Measurements from ENCODE around the gene ANKS1B. TPM values are rescaled to one million over a fixed set of nuclear protein-coding genes. Genes with fewer than 3 reads are reported as not detected.
"Not testable (repeated sequence)": the region's sequence is repeated elsewhere in the genome, so short reads cannot be mapped to it uniquely, and the experiment has no call there.

ANKS1B gene
- total RNA-seq, 1 donor from 2014 or later: 2.4 TPM

DNA sequence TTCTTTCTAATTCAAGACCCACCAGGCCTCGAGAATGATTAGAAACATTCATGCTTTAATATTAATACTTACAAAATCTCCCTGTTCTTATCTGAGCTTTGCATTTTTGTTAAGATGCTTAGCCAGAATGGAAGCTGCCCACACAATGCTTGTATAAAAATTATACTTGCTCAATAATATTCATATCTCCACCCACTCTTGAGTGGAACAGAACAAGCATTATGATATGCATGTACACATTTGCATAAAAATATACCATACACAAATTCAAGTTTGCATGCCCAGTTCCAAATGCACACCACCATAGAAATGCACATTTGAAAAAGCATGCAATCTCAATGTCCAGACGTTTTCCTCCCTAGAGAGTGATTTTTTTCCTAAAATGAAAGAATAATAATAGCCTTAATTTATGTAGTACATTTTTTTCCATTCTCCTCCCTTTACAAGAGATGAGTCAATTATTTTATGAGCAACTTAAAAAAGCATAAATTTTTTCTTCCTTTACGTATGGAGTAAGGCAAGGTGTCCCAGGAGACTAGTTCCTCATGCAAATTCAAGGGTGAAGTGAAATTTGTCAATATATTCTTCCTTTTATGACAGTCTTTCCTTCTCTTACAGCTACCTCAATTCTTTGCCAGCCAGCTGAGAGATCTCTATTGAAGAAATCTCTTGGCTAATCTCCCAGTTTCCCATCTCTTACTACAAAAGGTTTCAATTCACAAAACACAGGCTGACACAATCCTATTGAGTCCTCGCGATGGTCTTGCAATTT, 650.3 kb downstream of the ANKS1B start:
- Histone ChIP-seq H3K79me2 (ENCODE audit: insufficient read depth, low read length) (no peaks in the 10 kb centered on the region), H3K27ac (ENCODE audit: low read depth, low read length) (no peak overlapping the region)

GRCh38 chr12:99332936-99333591, 651.7 kb downstream of the ANKS1B start:
- no peaks in the 10 kb centered on the region for H3K27me3 ChIP-seq (ENCODE audit: insufficient read depth, low read length)
- no peak overlapping the region for H3K9ac ChIP-seq (ENCODE audit: low read length)
- DNase-seq (ENCODE audit: low read depth) (no peak), FAIRE-seq (no peak)
- Mint-ChIP-seq H3K9me3 (ENCODE audit: unreplicated experiment) (no peaks in the 10 kb centered on the region), H3K4me3 (ENCODE audit: unreplicated experiment) (no peak overlapping the region), H3K4me1 (ENCODE audit: low read depth, unreplicated experiment) (no peaks in the 10 kb centered on the region), H3K27ac (ENCODE audit: unreplicated experiment) (no peak overlapping the region), H3K36me3 (ENCODE audit: low read depth, unreplicated experiment) (no peaks in the 10 kb centered on the region), H3K27me3 (ENCODE audit: low read depth, unreplicated experiment) (no peaks in the 10 kb centered on the region)
- H3K9me3 ChIP-seq (ENCODE audit: insufficient read depth, low read depth, low read length): no peaks in the 10 kb centered on the region
- no peak overlapping the region for H2AFZ ChIP-seq (ENCODE audit: low read depth, low read length)
- TF ChIP-seq, protein P1, sequence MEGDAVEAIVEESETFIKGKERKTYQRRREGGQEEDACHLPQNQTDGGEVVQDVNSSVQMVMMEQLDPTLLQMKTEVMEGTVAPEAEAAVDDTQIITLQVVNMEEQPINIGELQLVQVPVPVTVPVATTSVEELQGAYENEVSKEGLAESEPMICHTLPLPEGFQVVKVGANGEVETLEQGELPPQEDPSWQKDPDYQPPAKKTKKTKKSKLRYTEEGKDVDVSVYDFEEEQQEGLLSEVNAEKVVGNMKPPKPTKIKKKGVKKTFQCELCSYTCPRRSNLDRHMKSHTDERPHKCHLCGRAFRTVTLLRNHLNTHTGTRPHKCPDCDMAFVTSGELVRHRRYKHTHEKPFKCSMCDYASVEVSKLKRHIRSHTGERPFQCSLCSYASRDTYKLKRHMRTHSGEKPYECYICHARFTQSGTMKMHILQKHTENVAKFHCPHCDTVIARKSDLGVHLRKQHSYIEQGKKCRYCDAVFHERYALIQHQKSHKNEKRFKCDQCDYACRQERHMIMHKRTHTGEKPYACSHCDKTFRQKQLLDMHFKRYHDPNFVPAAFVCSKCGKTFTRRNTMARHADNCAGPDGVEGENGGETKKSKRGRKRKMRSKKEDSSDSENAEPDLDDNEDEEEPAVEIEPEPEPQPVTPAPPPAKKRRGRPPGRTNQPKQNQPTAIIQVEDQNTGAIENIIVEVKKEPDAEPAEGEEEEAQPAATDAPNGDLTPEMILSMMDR (IDR thresholded peaks at IDR 0.05; ENCODE audit: insufficient read depth, low read depth, low read length): no peak
- TF ChIP-seq EZH2 (IDR thresholded peaks at IDR 0.05; ENCODE audit: insufficient read depth, low read length): no peak
- no peak overlapping the region for H3K27ac ChIP-seq (ENCODE audit: low read depth, low read length)
- no peaks in the 10 kb centered on the region for H3K79me2 ChIP-seq (ENCODE audit: insufficient read depth, low read length)
- H3K36me3 ChIP-seq (ENCODE audit: insufficient read depth, low read length): no peaks in the 10 kb centered on the region
- no peak overlapping the region for H3K4me3 ChIP-seq (ENCODE audit: insufficient read depth, low read depth, low read length)
- H3K4me2 ChIP-seq (ENCODE audit: low read length): no peak overlapping the region
- no peaks in the 10 kb centered on the region for H4K20me1 ChIP-seq (ENCODE audit: insufficient read depth, low read length)
- no peaks in the 10 kb centered on the region for H3K4me1 ChIP-seq (ENCODE audit: insufficient read depth, low read length)

More for the DNA sequence above, 650.3 kb downstream of the ANKS1B start:
- H3K36me3 ChIP-seq (ENCODE audit: insufficient read depth, low read length): no peaks in the 10 kb centered on the region
- Mint-ChIP-seq H3K27me3 (ENCODE audit: low read depth, unreplicated experiment) (peaks cover 6% of the 10 kb centered on the region), H3K9me3 (ENCODE audit: unreplicated experiment) (no peaks in the 10 kb centered on the region), H3K27ac (ENCODE audit: unreplicated experiment) (no peak overlapping the region), H3K4me1 (ENCODE audit: low read depth, unreplicated experiment) (no peaks in the 10 kb centered on the region), H3K4me3 (ENCODE audit: unreplicated experiment) (no peak overlapping the region), H3K36me3 (ENCODE audit: low read depth, unreplicated experiment) (no peaks in the 10 kb centered on the region)
- H2AFZ ChIP-seq (ENCODE audit: low read depth, low read length): no peak overlapping the region
- no peaks in the 10 kb centered on the region for H3K27me3 ChIP-seq (ENCODE audit: insufficient read depth, low read length)
- TF ChIP-seq EZH2 (IDR thresholded peaks at IDR 0.05; ENCODE audit: insufficient read depth, low read length): no peak
- no peak overlapping the region for H3K4me2 ChIP-seq (ENCODE audit: low read length)
- no peaks in the 10 kb centered on the region for H4K20me1 ChIP-seq (ENCODE audit: insufficient read depth, low read length)
- DNase-seq (ENCODE audit: low read depth): no peak
- no peak for FAIRE-seq
- no peaks in the 10 kb centered on the region for H3K4me1 ChIP-seq (ENCODE audit: insufficient read depth, low read length)
- no peak overlapping the region for H3K9ac ChIP-seq (ENCODE audit: low read length)
- H3K4me3 ChIP-seq (ENCODE audit: insufficient read depth, low read depth, low read length): no peak overlapping the region
- no peaks in the 10 kb centered on the region for H3K9me3 ChIP-seq (ENCODE audit: insufficient read depth, low read depth, low read length)

DNA sequence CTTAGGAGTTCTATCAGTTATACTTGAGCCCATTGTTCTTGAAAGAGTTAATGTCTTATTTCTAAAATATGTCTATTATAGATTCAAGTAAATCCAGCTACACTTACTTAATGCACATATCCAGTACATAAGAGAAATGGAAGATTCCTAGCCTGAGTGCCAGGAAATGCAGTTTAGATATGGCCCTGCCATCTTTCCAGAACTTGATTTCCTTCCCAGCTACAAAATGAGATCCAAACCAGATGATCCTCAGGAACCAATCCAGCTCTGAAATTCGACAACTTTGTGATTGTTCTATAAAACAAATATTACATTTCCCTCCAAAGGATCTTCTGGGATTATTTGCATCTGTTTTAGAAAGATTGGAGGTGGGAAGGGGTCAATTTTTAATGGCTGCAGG, 654.5 kb downstream of the ANKS1B start:
- no peaks in the 10 kb centered on the region for H4K20me1 ChIP-seq (ENCODE audit: insufficient read depth, low read length)
- no peaks in the 10 kb centered on the region for H3K9me3 Mint-ChIP-seq (ENCODE audit: unreplicated experiment)
- no peaks in the 10 kb centered on the region for H3K9me3 ChIP-seq (ENCODE audit: insufficient read depth, low read depth, low read length)
- H3K4me2 ChIP-seq (ENCODE audit: low read length): no peak overlapping the region
- H3K27me3 ChIP-seq (ENCODE audit: insufficient read depth, low read length): no peaks in the 10 kb centered on the region
- H3K4me1 Mint-ChIP-seq (ENCODE audit: low read depth, unreplicated experiment): no peaks in the 10 kb centered on the region
- no peak overlapping the region for H3K9ac ChIP-seq (ENCODE audit: low read length)
- no peaks in the 10 kb centered on the region for H3K36me3 ChIP-seq (ENCODE audit: insufficient read depth, low read length)
- H2AFZ ChIP-seq (ENCODE audit: low read depth, low read length): no peak overlapping the region
- no peak overlapping the region for H3K27ac ChIP-seq (ENCODE audit: low read depth, low read length)
- H3K27ac Mint-ChIP-seq (ENCODE audit: unreplicated experiment): no peak overlapping the region
- DNase-seq (ENCODE audit: low read depth) (no peak), FAIRE-seq (no peak)
- H3K79me2 ChIP-seq (ENCODE audit: insufficient read depth, low read length): no peaks in the 10 kb centered on the region
- TF ChIP-seq EZH2 (IDR thresholded peaks at IDR 0.05; ENCODE audit: insufficient read depth, low read length): no peak
- TF ChIP-seq, protein P1 (IDR thresholded peaks at IDR 0.05; ENCODE audit: insufficient read depth, low read depth, low read length): no peak
- H3K36me3 Mint-ChIP-seq (ENCODE audit: low read depth, unreplicated experiment): no peaks in the 10 kb centered on the region
- H3K27me3 Mint-ChIP-seq (ENCODE audit: low read depth, unreplicated experiment): no peaks in the 10 kb centered on the region
- no peaks in the 10 kb centered on the region for H3K4me1 ChIP-seq (ENCODE audit: insufficient read depth, low read length)
- H3K4me3 ChIP-seq (ENCODE audit: insufficient read depth, low read depth, low read length): no peak overlapping the region
- no peak overlapping the region for H3K4me3 Mint-ChIP-seq (ENCODE audit: unreplicated experiment)

- not testable (repeated sequence) for H3K27ac Mint-ChIP-seq (ENCODE audit: unreplicated experiment); DNase-seq (ENCODE audit: low read depth); H3K9ac ChIP-seq (ENCODE audit: low read length); H3K4me2 ChIP-seq (ENCODE audit: low read length); H3K9me3 ChIP-seq (ENCODE audit: insufficient read depth, low read depth, low read length); H3K36me3 Mint-ChIP-seq (ENCODE audit: low read depth, unreplicated experiment); H3K27me3 Mint-ChIP-seq (ENCODE audit: low read depth, unreplicated experiment); H4K20me1 ChIP-seq (ENCODE audit: insufficient read depth, low read length); H3K4me1 ChIP-seq (ENCODE audit: insufficient read depth, low read length); FAIRE-seq; H3K4me1 Mint-ChIP-seq (ENCODE audit: low read depth, unreplicated experiment); H3K4me3 ChIP-seq (ENCODE audit: insufficient read depth, low read depth, low read length); H3K4me3 Mint-ChIP-seq (ENCODE audit: unreplicated experiment); H2AFZ ChIP-seq (ENCODE audit: low read depth, low read length); H3K79me2 ChIP-seq (ENCODE audit: insufficient read depth, low read length); H3K27me3 ChIP-seq (ENCODE audit: insufficient read depth, low read length); H3K27ac ChIP-seq (ENCODE audit: low read depth, low read length); H3K36me3 ChIP-seq (ENCODE audit: insufficient read depth, low read length)
- H3K9me3 Mint-ChIP-seq (ENCODE audit: unreplicated experiment): peaks cover 20% of the 10 kb centered on the region
Observed at GRCh38 chr12:99321210-99321609, 663.5 kb downstream of the ANKS1B start.
